T1000 (cell line): ENCODE measurements around the gene MRPS18B.
"Not testable (repeated sequence)": the region's sequence is repeated elsewhere in the genome, so short reads cannot be mapped to it uniquely, and the experiment has no call there.

Experiments used
- DNase-seq: peaks from one replicate; lab custom pipeline; 2025; ENCODE audit warnings: mixed read lengths; lab: John Stamatoyannopoulos, UW

MRPS18B gene

GRCh38 chr6:30643656-30644055 is 26.0 kb downstream of the MRPS18B start:
- DNase-seq, result no peak

GRCh38 chr6:30644769-30645168 is 27.1 kb downstream of the MRPS18B start:
- DNase-seq, result no peak

GRCh38 chr6:30645989-30646388 is 28.3 kb downstream of the MRPS18B start:
- DNase-seq, result no peak

- DNase-seq, result peak; percentile 87
These were observed 29.0 kb downstream of the MRPS18B start, which contains the start of gene C6orf136 for GRCh38 chr6:30646450-30647241. Gene C6orf136 (plus strand): TSS chr6:30647133. CDS start chr6:30647232, 99 bp downstream.

DNA sequence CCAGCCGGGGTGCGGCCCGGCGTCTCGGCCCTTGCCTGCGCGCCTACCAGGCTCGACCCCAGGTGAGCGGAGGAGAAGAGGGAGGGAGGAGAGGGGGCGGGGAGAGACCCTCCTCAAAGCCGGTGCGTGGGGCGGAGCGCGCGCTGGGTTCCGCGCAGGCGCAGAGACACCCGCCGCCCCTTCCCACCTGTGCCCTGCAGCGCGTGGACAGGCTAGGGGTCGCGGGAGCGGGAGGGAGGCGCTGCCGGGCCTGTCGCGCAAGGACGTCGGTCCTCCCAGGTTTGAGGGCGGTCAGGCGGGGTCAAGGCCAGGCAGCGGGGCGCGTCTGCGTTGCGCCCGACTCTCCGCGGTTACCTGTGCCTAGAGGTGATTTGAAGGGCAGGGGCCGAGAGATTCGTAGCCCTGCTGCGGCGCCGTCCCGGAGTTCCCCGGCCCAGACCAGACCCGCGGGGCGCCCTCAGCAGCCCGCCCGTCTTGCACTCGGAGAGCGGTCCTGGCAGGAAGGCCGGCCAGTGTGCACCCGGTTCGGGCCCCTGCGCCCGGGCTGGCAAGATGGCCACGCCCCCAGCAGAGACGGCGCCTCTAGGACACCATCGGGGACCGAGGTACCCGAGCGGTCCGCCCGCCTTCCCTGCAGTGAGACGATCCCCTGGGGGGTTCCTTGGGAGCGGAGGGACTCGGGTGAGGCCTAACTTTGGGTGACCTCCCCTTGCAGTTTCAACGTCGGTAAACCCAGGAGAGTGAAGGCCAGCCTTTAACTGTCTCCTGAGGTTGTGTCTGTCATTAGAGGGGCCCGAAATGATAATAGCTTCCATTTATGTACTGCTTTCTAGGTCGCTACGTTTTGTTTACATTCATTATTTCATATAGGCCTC is 29.8 kb downstream of the MRPS18B start:
- DNase-seq, result peak; percentile 69

DNA sequence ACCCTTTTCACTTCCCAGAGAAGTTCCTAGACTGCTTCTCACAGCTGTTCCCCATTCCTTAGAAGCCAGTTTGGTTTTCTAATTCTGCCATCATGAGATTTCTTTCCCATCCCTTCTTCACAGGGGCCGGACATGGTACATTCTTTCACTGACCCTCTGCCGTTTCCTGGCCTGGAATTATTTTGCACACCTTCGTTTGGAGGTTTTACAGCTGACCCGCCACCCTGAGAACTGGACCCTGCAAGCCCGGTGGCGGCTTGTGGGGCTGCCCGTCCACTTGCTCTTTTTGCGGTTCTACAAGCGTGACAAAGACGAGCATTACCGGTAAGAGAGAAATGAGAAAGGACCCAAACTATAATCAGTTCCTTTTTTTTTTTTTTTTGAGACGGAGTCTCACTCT is 33.5 kb downstream of the MRPS18B start:
- no peak for DNase-seq

DNA sequence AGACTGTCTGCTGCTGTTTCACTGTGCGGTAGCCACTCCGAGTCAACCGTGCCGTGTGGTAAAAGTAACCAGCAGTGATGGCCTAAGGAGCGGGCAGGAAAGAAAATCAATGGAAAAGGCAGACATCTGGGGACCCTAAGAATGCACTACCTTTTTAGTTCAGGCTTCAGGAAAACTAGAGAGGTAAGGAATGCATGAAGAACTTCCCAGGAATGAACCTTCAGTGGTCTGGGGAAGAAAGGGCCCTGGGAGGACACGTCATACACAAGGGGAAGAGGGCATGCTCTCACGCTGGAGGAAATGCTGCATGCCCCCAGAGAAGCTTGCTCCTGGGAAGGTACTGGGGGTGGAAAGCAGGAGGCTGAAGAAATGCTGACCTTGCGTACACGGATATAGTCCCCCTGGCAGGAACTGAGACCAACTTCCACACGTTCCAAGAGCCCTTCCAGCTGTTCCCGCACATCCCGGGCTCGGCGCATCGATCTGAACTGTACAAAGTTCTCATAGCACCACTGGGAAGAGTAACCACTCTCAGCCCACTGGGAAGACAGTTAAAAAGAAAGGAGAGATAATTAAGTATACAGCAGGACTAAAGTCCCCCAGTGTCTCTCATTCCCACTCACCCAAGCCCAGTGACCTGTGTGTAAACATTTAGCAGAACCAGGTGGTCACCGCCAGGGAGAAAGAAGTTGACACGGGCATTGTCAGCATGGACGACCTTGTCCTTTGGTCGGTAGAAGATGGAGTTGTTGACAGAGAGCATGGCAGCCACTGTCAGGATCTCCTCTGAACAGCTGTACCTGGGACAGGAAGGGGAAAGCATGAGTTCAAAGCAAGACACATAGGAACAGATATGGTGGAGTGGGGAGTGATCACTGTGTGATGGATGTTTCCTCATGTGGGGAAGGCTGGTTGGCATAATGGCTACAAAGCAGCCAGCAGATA is 37.4 kb downstream of the MRPS18B start:
- DNase-seq, result no peak

DNA sequence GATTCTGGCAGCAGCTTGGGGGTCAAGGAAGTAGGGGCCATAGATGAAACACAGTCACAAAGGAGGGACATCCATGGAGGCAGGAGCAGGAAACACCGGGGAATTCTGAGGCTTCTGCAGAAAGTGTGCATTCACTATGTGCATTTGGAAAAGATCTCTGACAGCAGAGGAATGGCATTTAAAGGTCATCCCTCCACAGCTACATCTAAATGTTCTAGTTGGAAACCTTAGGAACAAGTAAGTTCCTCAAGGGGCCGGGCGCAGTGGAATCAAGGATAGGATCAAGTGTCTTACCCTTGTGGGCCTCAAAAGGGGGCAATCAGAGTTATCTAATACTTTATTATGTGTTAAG is 38.1 kb downstream of the MRPS18B start:
- no peak for DNase-seq

DNA sequence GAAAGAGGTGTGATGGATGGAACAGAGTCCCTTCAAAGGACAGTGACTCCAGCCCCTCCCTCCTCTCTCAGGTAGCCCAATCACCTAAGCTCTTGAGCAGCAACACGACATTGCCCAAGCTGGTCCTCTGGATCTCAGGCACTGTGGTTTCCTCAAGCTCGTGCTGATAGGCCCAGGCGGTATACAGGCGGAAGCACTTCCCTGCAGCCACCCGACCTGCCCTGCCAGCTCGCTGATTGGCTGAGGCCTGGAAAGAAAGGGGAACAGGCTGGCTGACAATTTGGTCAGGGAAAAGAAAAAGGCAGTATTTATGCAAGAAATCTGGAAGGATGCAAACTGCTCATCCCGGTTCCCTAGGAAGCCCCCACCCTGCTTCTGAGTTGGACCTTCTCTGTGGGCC is 38.9 kb downstream of the MRPS18B start:
- DNase-seq, result no peak

DNA sequence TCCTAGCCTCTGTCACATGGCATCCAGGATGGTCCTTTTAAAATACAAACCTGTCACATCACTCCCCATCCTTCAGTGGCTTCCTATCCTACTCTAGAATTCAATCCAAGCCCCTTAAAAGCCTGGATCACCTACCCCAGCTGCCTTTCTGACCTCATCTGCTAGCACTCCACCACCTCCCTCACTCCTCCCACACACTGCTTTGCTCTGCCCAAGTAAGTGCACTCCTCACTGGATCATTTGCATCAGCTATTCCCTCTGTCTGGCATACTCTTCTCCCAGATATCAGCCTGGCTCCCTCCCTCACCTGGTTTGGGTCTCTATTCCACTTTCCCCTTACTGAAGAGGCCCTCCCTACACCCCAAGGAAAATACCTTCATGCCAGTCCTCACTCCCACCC is 39.8 kb downstream of the MRPS18B start:
- no peak for DNase-seq

- DNase-seq, result not testable (repeated sequence)
These were observed 40.3 kb downstream of the MRPS18B start for GRCh38 chr6:30657922-30658321.

- DNase-seq, result no peak
These were observed 47.5 kb downstream of the MRPS18B start for GRCh38 chr6:30664994-30665767.

GRCh38 chr6:30666300-30666699 is 48.7 kb downstream of the MRPS18B start:
- not testable (repeated sequence) for DNase-seq

- DNase-seq, result no peak
These were observed 53.3 kb downstream of the MRPS18B start for GRCh38 chr6:30670760-30671527.

GRCh38 chr6:30672445-30673253 is 55.0 kb downstream of the MRPS18B start, which contains the start of gene DHX16:
Gene DHX16 (minus strand): TSS chr6:30673006. CDS start chr6:30672841, 165 bp downstream.
- DNase-seq, result peak; percentile 91
